ENCODE measurements around the gene GALNT9. TPM values are rescaled to one million over a fixed set of nuclear protein-coding genes. Genes with fewer than 3 reads are reported as not detected.
A peak's percentile ranks its signal among the peaks of the same experiment; 100 is the strongest.

GALNT9 gene
- total RNA-seq, 2 experiments from 2014 or later: 0.86 to 1.2 TPM

- H3K9me3 Mint-ChIP-seq: no peaks in the 10 kb centered on the region
- CTCF ChIA-PET: no interaction called here
- intact Hi-C loops (cut with micrococcal nuclease): no loop called here
- peaks cover 21% of the 10 kb centered on the region for H3K4me1 Mint-ChIP-seq (ENCODE audit: low read depth)
- H3K4me3 Mint-ChIP-seq: no peak overlapping the region
- H3K27me3 Mint-ChIP-seq (ENCODE audit: low read depth): peaks cover 6% of the 10 kb centered on the region
- DNase-seq: no peak
- no peak overlapping the region for H3K27ac Mint-ChIP-seq
- H3K36me3 Mint-ChIP-seq (ENCODE audit: low read depth): no peaks in the 10 kb centered on the region
Observed at GRCh38 chr12:132171968-132172521, 157.3 kb downstream of the GALNT9 start.

GRCh38 chr12:132171293-132171967 is 158.0 kb downstream of the GALNT9 start:
- H3K27me3 Mint-ChIP-seq (ENCODE audit: low read depth): peaks cover 6% of the 10 kb centered on the region
- CTCF ChIA-PET: no interaction called here
- no peaks in the 10 kb centered on the region for H3K36me3 Mint-ChIP-seq (ENCODE audit: low read depth)

GRCh38 chr12:132170637-132171292 is 158.6 kb downstream of the GALNT9 start:
- intact Hi-C loops (cut with micrococcal nuclease): no loop called here
- H3K4me1 Mint-ChIP-seq (ENCODE audit: low read depth): peaks cover 21% of the 10 kb centered on the region
- H3K4me3 Mint-ChIP-seq: no peak overlapping the region
- peaks cover 6% of the 10 kb centered on the region for H3K27me3 Mint-ChIP-seq (ENCODE audit: low read depth)
- DNase-seq: no peak
- CTCF ChIA-PET: no interaction called here
- H3K36me3 Mint-ChIP-seq (ENCODE audit: low read depth): no peaks in the 10 kb centered on the region
- no peak overlapping the region for H3K27ac Mint-ChIP-seq
- H3K9me3 Mint-ChIP-seq: no peaks in the 10 kb centered on the region

More at GRCh38 chr12:132171293-132171967, 158.0 kb downstream of the GALNT9 start:
- Mint-ChIP-seq H3K4me3 (no peak overlapping the region), H3K4me1 (ENCODE audit: low read depth) (peaks cover 21% of the 10 kb centered on the region), H3K27ac (no peak overlapping the region), H3K9me3 (no peaks in the 10 kb centered on the region)
- intact Hi-C loops (cut with micrococcal nuclease): no loop called here
- DNase-seq: no peak

- CTCF ChIA-PET: no interaction called here
- Mint-ChIP-seq H3K36me3 (ENCODE audit: low read depth) (no peaks in the 10 kb centered on the region), H3K4me1 (ENCODE audit: low read depth) (peaks cover 21% of the 10 kb centered on the region), H3K9me3 (no peaks in the 10 kb centered on the region), H3K27ac (no peak overlapping the region), H3K4me3 (no peak overlapping the region), H3K27me3 (ENCODE audit: low read depth) (peaks cover 6% of the 10 kb centered on the region)
- intact Hi-C loops (cut with micrococcal nuclease): no loop called here
- DNase-seq: no peak
Observed at GRCh38 chr12:132170094-132170636, 159.2 kb downstream of the GALNT9 start.

GRCh38 chr12:132169376-132169775 is 160.0 kb downstream of the GALNT9 start:
- H3K4me3 Mint-ChIP-seq: no peak overlapping the region
- no peak overlapping the region for H3K27ac Mint-ChIP-seq
- no peak for DNase-seq
- H3K9me3 Mint-ChIP-seq: no peaks in the 10 kb centered on the region
- H3K27me3 Mint-ChIP-seq (ENCODE audit: low read depth): peaks cover 6% of the 10 kb centered on the region
- intact Hi-C loops (cut with micrococcal nuclease): no loop called here
- H3K4me1 Mint-ChIP-seq (ENCODE audit: low read depth): peaks cover 16% of the 10 kb centered on the region
- CTCF ChIA-PET: no interaction called here
- no peaks in the 10 kb centered on the region for H3K36me3 Mint-ChIP-seq (ENCODE audit: low read depth)

GRCh38 chr12:132168311-132169031 is 160.9 kb downstream of the GALNT9 start:
- Mint-ChIP-seq H3K27me3 (ENCODE audit: low read depth) (peaks cover 6% of the 10 kb centered on the region), H3K36me3 (ENCODE audit: low read depth) (no peaks in the 10 kb centered on the region), H3K9me3 (no peaks in the 10 kb centered on the region), H3K4me3 (no peak overlapping the region), H3K27ac (no peak overlapping the region), H3K4me1 (ENCODE audit: low read depth) (peaks cover 17% of the 10 kb centered on the region)
- CTCF ChIA-PET: no interaction called here
- DNase-seq: no peak
- intact Hi-C loops (cut with micrococcal nuclease): no loop called here

- Mint-ChIP-seq H3K4me1 (ENCODE audit: low read depth) (peaks cover 15% of the 10 kb centered on the region), H3K4me3 (no peak overlapping the region), H3K27me3 (ENCODE audit: low read depth) (no peaks in the 10 kb centered on the region), H3K36me3 (ENCODE audit: low read depth) (no peaks in the 10 kb centered on the region), H3K9me3 (no peaks in the 10 kb centered on the region), H3K27ac (no peak overlapping the region)
- CTCF ChIA-PET: no interaction called here
- peak; percentile 34 for DNase-seq
- intact Hi-C loops (cut with micrococcal nuclease): no loop called here
Observed at GRCh38 chr12:132167611-132168310, 161.6 kb downstream of the GALNT9 start.

GRCh38 chr12:132166801-132167591 is 162.4 kb downstream of the GALNT9 start:
- H3K36me3 Mint-ChIP-seq (ENCODE audit: low read depth): no peaks in the 10 kb centered on the region
- no peaks in the 10 kb centered on the region for H3K9me3 Mint-ChIP-seq
- peaks cover 14% of the 10 kb centered on the region for H3K4me1 Mint-ChIP-seq (ENCODE audit: low read depth)
- H3K27ac Mint-ChIP-seq: no peak overlapping the region
- CTCF ChIA-PET: no interaction called here
- H3K4me3 Mint-ChIP-seq: no peak overlapping the region
- no peaks in the 10 kb centered on the region for H3K27me3 Mint-ChIP-seq (ENCODE audit: low read depth)
- DNase-seq: no peak
- intact Hi-C loops (cut with micrococcal nuclease): no loop called here

GRCh38 chr12:132166093-132166492 is 163.3 kb downstream of the GALNT9 start:
- H3K27me3 Mint-ChIP-seq (ENCODE audit: low read depth): no peaks in the 10 kb centered on the region

GRCh38 chr12:132165584-132165983 is 163.8 kb downstream of the GALNT9 start:
- Mint-ChIP-seq H3K27ac (no peak overlapping the region), H3K36me3 (ENCODE audit: low read depth) (no peaks in the 10 kb centered on the region), H3K9me3 (no peaks in the 10 kb centered on the region), H3K27me3 (ENCODE audit: low read depth) (no peaks in the 10 kb centered on the region), H3K4me1 (ENCODE audit: low read depth) (peaks cover 14% of the 10 kb centered on the region), H3K4me3 (no peak overlapping the region)
- intact Hi-C loops (cut with micrococcal nuclease): no loop called here
- CTCF ChIA-PET: no interaction called here
- no peak for DNase-seq

More at GRCh38 chr12:132166093-132166492, 163.3 kb downstream of the GALNT9 start:
- Mint-ChIP-seq H3K36me3 (ENCODE audit: low read depth) (no peaks in the 10 kb centered on the region), H3K27ac (no peak overlapping the region), H3K9me3 (no peaks in the 10 kb centered on the region), H3K4me3 (no peak overlapping the region), H3K4me1 (ENCODE audit: low read depth) (peaks cover 14% of the 10 kb centered on the region)
- CTCF ChIA-PET: no interaction called here
- no peak for DNase-seq
- intact Hi-C loops (cut with micrococcal nuclease): no loop called here

GRCh38 chr12:132164426-132164825 is 165.0 kb downstream of the GALNT9 start:
- Mint-ChIP-seq H3K36me3 (ENCODE audit: low read depth) (no peaks in the 10 kb centered on the region), H3K27me3 (ENCODE audit: low read depth) (no peaks in the 10 kb centered on the region), H3K4me3 (no peak overlapping the region), H3K27ac (no peak overlapping the region), H3K4me1 (ENCODE audit: low read depth) (peaks cover 14% of the 10 kb centered on the region), H3K9me3 (no peaks in the 10 kb centered on the region)
- no peak for DNase-seq
- CTCF ChIA-PET: no interaction called here
- intact Hi-C loops (cut with micrococcal nuclease): no loop called here
